Breast epithelium (tissue), 3 donors: ENCODE data around the gene VSIG10L.

Experiments used
- POLR2A ChIP-seq: fragments of 450-650 bp; IDR thresholded peaks from one replicate; pipeline ENCODE4 v1.6.1; 2016; ENCODE audit warnings: antibody characterized with exemption, mild to moderate bottlenecking, moderate library complexity
- POLR2AphosphoS5 ChIP-seq, 3 donors: sonication (generic); formaldehyde crosslinking; IDR thresholded peaks; one replicate each; pipeline ENCODE4 v1.6.1; 2017; ENCODE audit warnings: antibody characterized with exemption in 3 of 3
- TF ChIP-seq, protein P1 (sequence below), 3 donors: fragments of 450-650 bp; IDR thresholded peaks; one replicate each; pipeline ENCODE4 v1.5.1; 2016 to 2017; ENCODE audit warnings: antibody characterized with exemption in 3 of 3, mild to moderate bottlenecking in 3 of 3, moderate library complexity in 3 of 3

- TF ChIP-seq, protein P1, sequence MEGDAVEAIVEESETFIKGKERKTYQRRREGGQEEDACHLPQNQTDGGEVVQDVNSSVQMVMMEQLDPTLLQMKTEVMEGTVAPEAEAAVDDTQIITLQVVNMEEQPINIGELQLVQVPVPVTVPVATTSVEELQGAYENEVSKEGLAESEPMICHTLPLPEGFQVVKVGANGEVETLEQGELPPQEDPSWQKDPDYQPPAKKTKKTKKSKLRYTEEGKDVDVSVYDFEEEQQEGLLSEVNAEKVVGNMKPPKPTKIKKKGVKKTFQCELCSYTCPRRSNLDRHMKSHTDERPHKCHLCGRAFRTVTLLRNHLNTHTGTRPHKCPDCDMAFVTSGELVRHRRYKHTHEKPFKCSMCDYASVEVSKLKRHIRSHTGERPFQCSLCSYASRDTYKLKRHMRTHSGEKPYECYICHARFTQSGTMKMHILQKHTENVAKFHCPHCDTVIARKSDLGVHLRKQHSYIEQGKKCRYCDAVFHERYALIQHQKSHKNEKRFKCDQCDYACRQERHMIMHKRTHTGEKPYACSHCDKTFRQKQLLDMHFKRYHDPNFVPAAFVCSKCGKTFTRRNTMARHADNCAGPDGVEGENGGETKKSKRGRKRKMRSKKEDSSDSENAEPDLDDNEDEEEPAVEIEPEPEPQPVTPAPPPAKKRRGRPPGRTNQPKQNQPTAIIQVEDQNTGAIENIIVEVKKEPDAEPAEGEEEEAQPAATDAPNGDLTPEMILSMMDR (IDR thresholded peaks at IDR 0.05): no peak
- TF ChIP-seq POLR2AphosphoS5 (IDR thresholded peaks at IDR 0.05) (no peak), POLR2A (no peak)
These were observed 30.2 kb upstream of the VSIG10L start for GRCh38 chr19:51372021-51372648.
